Activated B cell treated with CpG ODN at 0.5 μM for 24 hours (primary cell): ENCODE results near the gene RNF115. TPM values are rescaled to one million over a fixed set of nuclear protein-coding genes. Genes with fewer than 3 reads are reported as not detected.

Experiments used
- ATAC-seq: fragments of 200-7000 bp; cut with Tn5 transposase; one replicate; pipeline ENCODE4 v1.10.0; 2021; ENCODE audit warnings: low read depth, mild to moderate bottlenecking, moderate library complexity
- CTCF ChIA-PET: fragments of 350-600 bp; sonication (Branson Sonifier 250); formaldehyde crosslinking; loops from one replicate; lab custom pipeline; 2021; ENCODE audit warnings: antibody characterized with exemption; lab: Charles Lee
- POLR2A ChIA-PET: fragments of 350-600 bp; sonication (Branson Sonifier 250); formaldehyde crosslinking; loops from one replicate; lab custom pipeline; 2021; ENCODE audit warnings: antibody characterized with exemption; lab: Charles Lee
- DNase-seq: peaks from one replicate; pipeline ENCODE4 v3.0.0; 2022
- H3K27ac Mint-ChIP-seq: one replicate; pipeline ENCODE4 v1.8.0; 2020; ENCODE audit warnings: mixed read lengths
- H3K27me3 Mint-ChIP-seq: one replicate; pipeline ENCODE4 v1.8.0; 2021; ENCODE audit warnings: mixed read lengths
- H3K36me3 Mint-ChIP-seq: one replicate; pipeline ENCODE4 v1.8.0; 2021; ENCODE audit warnings: low read depth, mixed read lengths
- H3K4me1 Mint-ChIP-seq: one replicate; pipeline ENCODE4 v1.8.0; 2021; ENCODE audit warnings: mixed read lengths
- H3K4me3 Mint-ChIP-seq: one replicate; pipeline ENCODE4 v1.8.0; 2020; ENCODE audit warnings: mild to moderate bottlenecking, mixed read lengths
- H3K9me3 Mint-ChIP-seq: one replicate; pipeline ENCODE4 v1.8.0; 2020; ENCODE audit warnings: mixed read lengths
- intact Hi-C: fragments of 100-400 bp; cut with micrococcal nuclease; formaldehyde crosslinking; loops from one replicate; pipeline ENCODE4 v1.15.1; 2024
- total RNA-seq: library from RNA; stranded (reverse); gene quantifications from 2 replicates; pipeline ENCODE4 v1.2.3, GENCODE V29; 2022
- TF ChIP-seq, protein P1 (sequence below): fragments of 200-600 bp; IDR thresholded peaks from one replicate; pipeline ENCODE4 v1.8.0; 2022; ENCODE audit warnings: antibody characterized with exemption, mild to moderate bottlenecking

The RNF115 gene
- total RNA-seq, 1 donor from 2014 or later, result 19.7 TPM

- no peak for ATAC-seq
Measured at GRCh38 chr1:145751491-145752037, 72.3 kb downstream of the RNF115 start.

DNA sequence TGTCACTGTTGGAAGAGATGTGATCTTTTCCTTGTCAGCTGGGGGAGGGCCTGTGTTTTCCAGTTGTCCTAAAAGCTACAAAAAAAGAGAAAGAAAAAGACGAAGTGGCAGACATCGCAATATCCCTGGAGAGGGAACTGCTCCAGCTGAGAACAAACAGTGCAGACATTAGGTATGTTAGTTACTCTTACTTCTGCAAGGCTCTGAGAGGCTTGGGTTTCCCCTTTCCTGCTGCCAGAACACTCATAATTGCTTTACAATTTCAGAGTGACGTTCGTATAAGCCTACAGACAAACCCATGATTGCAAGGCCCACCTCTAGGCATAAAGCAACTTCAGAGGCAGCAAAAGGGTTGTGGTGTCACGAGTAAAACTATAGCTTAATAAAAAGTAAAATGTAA is 73.5 kb downstream of the RNF115 start:
- intact Hi-C loops, result no loop called here
- Mint-ChIP-seq H3K4me1 (no peaks in the 10 kb centered on the region), H3K9me3 (no peaks in the 10 kb centered on the region), H3K27ac (no peak overlapping the region), H3K4me3 (no peak overlapping the region), H3K36me3 (peaks cover 77% of the 10 kb centered on the region), H3K27me3 (no peaks in the 10 kb centered on the region)
- TF ChIP-seq, protein P1, sequence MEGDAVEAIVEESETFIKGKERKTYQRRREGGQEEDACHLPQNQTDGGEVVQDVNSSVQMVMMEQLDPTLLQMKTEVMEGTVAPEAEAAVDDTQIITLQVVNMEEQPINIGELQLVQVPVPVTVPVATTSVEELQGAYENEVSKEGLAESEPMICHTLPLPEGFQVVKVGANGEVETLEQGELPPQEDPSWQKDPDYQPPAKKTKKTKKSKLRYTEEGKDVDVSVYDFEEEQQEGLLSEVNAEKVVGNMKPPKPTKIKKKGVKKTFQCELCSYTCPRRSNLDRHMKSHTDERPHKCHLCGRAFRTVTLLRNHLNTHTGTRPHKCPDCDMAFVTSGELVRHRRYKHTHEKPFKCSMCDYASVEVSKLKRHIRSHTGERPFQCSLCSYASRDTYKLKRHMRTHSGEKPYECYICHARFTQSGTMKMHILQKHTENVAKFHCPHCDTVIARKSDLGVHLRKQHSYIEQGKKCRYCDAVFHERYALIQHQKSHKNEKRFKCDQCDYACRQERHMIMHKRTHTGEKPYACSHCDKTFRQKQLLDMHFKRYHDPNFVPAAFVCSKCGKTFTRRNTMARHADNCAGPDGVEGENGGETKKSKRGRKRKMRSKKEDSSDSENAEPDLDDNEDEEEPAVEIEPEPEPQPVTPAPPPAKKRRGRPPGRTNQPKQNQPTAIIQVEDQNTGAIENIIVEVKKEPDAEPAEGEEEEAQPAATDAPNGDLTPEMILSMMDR, result no peak
- CTCF ChIA-PET, result no interaction called here
- POLR2A ChIA-PET, result no interaction called here
- no peak for ATAC-seq
- DNase-seq, result no peak

More at GRCh38 chr1:145751491-145752037, 72.3 kb downstream of the RNF115 start:
- Mint-ChIP-seq H3K27ac (no peak overlapping the region), H3K36me3 (peaks cover 81% of the 10 kb centered on the region), H3K27me3 (no peaks in the 10 kb centered on the region), H3K4me1 (no peaks in the 10 kb centered on the region), H3K4me3 (no peak overlapping the region), H3K9me3 (no peaks in the 10 kb centered on the region)
- CTCF ChIA-PET, result no interaction called here
- DNase-seq, result no peak
- intact Hi-C loops, result no loop called here
- TF ChIP-seq, protein P1, result no peak
- POLR2A ChIA-PET, result no interaction called here

- H3K27me3 Mint-ChIP-seq, result no peaks in the 10 kb centered on the region
- no peaks in the 10 kb centered on the region for H3K9me3 Mint-ChIP-seq
- no peak overlapping the region for H3K4me3 Mint-ChIP-seq
- DNase-seq, result no peak
- TF ChIP-seq, protein P1, result no peak
- ChIA-PET CTCF (no interaction called here), POLR2A (no interaction called here)
- no peaks in the 10 kb centered on the region for H3K4me1 Mint-ChIP-seq
- ATAC-seq, result no peak
- peaks cover 84% of the 10 kb centered on the region for H3K36me3 Mint-ChIP-seq
- intact Hi-C loops, result no loop called here
- no peak overlapping the region for H3K27ac Mint-ChIP-seq
Measured at GRCh38 chr1:145747398-145748247, 76.3 kb downstream of the RNF115 start.

- Mint-ChIP-seq H3K27me3 (no peaks in the 10 kb centered on the region), H3K4me1 (no peaks in the 10 kb centered on the region), H3K9me3 (no peaks in the 10 kb centered on the region), H3K36me3 (peaks cover 41% of the 10 kb centered on the region), H3K4me3 (no peak overlapping the region), H3K27ac (no peak overlapping the region)
- ChIA-PET POLR2A (no interaction called here), CTCF (no interaction called here)
- intact Hi-C loops, result no loop called here
- TF ChIP-seq, protein P1, result no peak
- DNase-seq (no peak), ATAC-seq (no peak)
Measured at GRCh38 chr1:145740269-145740668, 83.6 kb downstream of the RNF115 start.

DNA sequence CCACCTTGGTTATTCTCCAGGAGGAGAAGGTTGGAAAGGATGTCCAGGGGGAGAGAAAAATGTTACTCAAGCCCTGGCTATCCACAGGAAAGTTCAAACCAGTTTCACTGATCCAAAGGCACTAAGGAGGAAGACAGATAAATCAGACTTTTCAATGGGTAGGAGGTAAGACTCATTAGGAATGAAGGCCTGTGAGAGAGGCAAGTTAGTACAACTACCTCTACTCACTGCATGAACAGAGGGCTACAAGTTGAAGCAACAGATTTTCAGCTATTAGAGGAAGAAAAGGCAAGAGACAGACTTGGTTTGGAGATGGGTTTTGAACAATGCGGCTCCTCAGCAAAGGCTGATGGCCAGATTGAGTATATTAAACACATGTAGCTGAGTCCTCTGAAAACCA is 87.7 kb downstream of the RNF115 start:
- intact Hi-C loops, result no loop called here
- no peaks in the 10 kb centered on the region for H3K9me3 Mint-ChIP-seq
- H3K27ac Mint-ChIP-seq, result no peak overlapping the region
- POLR2A ChIA-PET, result no interaction called here
- no peaks in the 10 kb centered on the region for H3K27me3 Mint-ChIP-seq
- H3K4me3 Mint-ChIP-seq, result no peak overlapping the region
- no peak for DNase-seq
- ATAC-seq, result no peak
- CTCF ChIA-PET, result no interaction called here
- H3K4me1 Mint-ChIP-seq, result no peaks in the 10 kb centered on the region
- peaks cover 3% of the 10 kb centered on the region for H3K36me3 Mint-ChIP-seq
- TF ChIP-seq, protein P1, result no peak
